Erythroblast (primary cell): Measurements from ENCODE around the gene SLC10A7.

Experiments used
- GATA1 ChIP-seq: IDR thresholded peaks from 2 replicates; pipeline ENCODE4 v1.6.1; 2011; ENCODE audit warnings: low read depth, mild to moderate bottlenecking, control low read depth, low read length, moderate library complexity
- POLR2A ChIP-seq: IDR thresholded peaks from 2 replicates; pipeline ENCODE4 v1.6.1; 2011; ENCODE audit warnings: mild to moderate bottlenecking, low read length

DNA sequence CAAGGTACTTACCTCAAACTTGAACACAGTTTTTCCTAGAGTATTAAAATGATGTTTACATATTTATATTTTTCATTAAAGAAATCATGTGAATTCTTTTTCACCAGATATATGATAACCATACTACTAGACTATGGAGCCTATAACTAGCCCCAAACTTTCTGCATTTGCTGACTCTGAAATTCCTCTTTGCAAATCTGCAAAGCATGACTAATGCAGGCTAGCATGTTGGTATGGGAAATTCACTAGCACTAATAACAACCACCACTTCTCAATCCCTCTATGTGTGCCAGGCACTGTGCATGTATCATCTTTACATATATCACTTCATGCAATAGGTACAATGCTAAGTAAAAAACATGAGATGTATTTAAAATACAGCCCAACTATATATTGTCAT lies 51.1 kb downstream of the SLC10A7 start:
- TF ChIP-seq POLR2A (no peak), GATA1 (no peak)
